Mesothelial cell of epicardium (in vitro differentiated cells): ENCODE results near the gene SERPINB5. TPM values are rescaled to one million over a fixed set of nuclear protein-coding genes. Genes with fewer than 3 reads are reported as not detected.

Experiments used
- DNase-seq, 2 experiments: peaks; one replicate each; pipeline ENCODE4 v3.0.0; 2021; ENCODE audit warnings: low spot score in 2 of 2; ENCODE audit not compliant: unreplicated experiment in 2 of 2
- H3K27ac Mint-ChIP-seq: 2 replicates; pipeline ENCODE4 v1.8.0; 2021; ENCODE audit warnings: mixed read lengths
- H3K27me3 Mint-ChIP-seq: 2 replicates; pipeline ENCODE4 v1.8.0; 2021; ENCODE audit warnings: low read depth, mixed read lengths
- H3K36me3 Mint-ChIP-seq: 2 replicates; pipeline ENCODE4 v1.8.0; 2021; ENCODE audit warnings: mixed read lengths
- H3K4me1 Mint-ChIP-seq: 2 replicates; pipeline ENCODE4 v1.8.0; 2021; ENCODE audit warnings: mixed read lengths
- H3K4me3 Mint-ChIP-seq: 2 replicates; pipeline ENCODE4 v1.8.0; 2021; ENCODE audit warnings: mild to moderate bottlenecking, moderate library complexity, mixed read lengths
- H3K9me3 Mint-ChIP-seq: 2 replicates; pipeline ENCODE4 v1.8.0; 2021; ENCODE audit warnings: mixed read lengths
- CTCF ChIP-seq: fragments of 200-600 bp; sonication (generic); IDR thresholded peaks from one replicate; pipeline ENCODE4 v1.5.0; 2021; ENCODE audit warnings: antibody characterized with exemption; ENCODE audit not compliant: unreplicated experiment
- total RNA-seq: library from RNA; stranded (reverse); gene quantifications from 3 replicates; pipeline ENCODE4 v1.2.1, GENCODE V29; 2021

Gene SERPINB5
- total RNA-seq, 1 donor from 2014 or later: 0.13 TPM

GRCh38 chr18:63439334-63439733 lies 37.4 kb upstream of the SERPINB5 start:
- Mint-ChIP-seq H3K4me1 (peaks cover 3% of the 10 kb centered on the region), H3K27me3 (peaks cover 6% of the 10 kb centered on the region), H3K27ac (no peak overlapping the region), H3K4me3 (no peak overlapping the region), H3K9me3 (no peaks in the 10 kb centered on the region), H3K36me3 (no peaks in the 10 kb centered on the region)
- peak in 1 of 2 experiments; percentile 59 for DNase-seq
- TF ChIP-seq CTCF: peak; percentile 63

GRCh38 chr18:63440219-63440618 lies 36.5 kb upstream of the SERPINB5 start:
- H3K9me3 Mint-ChIP-seq: no peaks in the 10 kb centered on the region
- no peak for DNase-seq
- peaks cover 2% of the 10 kb centered on the region for H3K27me3 Mint-ChIP-seq
- H3K4me1 Mint-ChIP-seq: peaks cover 3% of the 10 kb centered on the region
- TF ChIP-seq CTCF: no peak
- H3K36me3 Mint-ChIP-seq: no peaks in the 10 kb centered on the region
- H3K27ac Mint-ChIP-seq: no peak overlapping the region
- H3K4me3 Mint-ChIP-seq: no peak overlapping the region

GRCh38 chr18:63440881-63441280 lies 35.9 kb upstream of the SERPINB5 start:
- DNase-seq: no peak
- Mint-ChIP-seq H3K27me3 (peaks cover 2% of the 10 kb centered on the region), H3K9me3 (no peaks in the 10 kb centered on the region), H3K36me3 (no peaks in the 10 kb centered on the region), H3K27ac (no peak overlapping the region), H3K4me3 (no peak overlapping the region), H3K4me1 (peaks cover 3% of the 10 kb centered on the region)
- no peak for TF ChIP-seq CTCF

- no peak overlapping the region for H3K27ac Mint-ChIP-seq
- no peak for DNase-seq
- H3K4me3 Mint-ChIP-seq: no peak overlapping the region
- no peaks in the 10 kb centered on the region for H3K9me3 Mint-ChIP-seq
- peaks cover 1% of the 10 kb centered on the region for H3K4me1 Mint-ChIP-seq
- no peaks in the 10 kb centered on the region for H3K36me3 Mint-ChIP-seq
- H3K27me3 Mint-ChIP-seq: peaks cover 2% of the 10 kb centered on the region
- no peak for TF ChIP-seq CTCF
Observed at GRCh38 chr18:63443829-63444228, 32.9 kb upstream of the SERPINB5 start.

- Mint-ChIP-seq H3K9me3 (no peaks in the 10 kb centered on the region), H3K4me3 (no peak overlapping the region), H3K36me3 (no peaks in the 10 kb centered on the region), H3K27ac (no peak overlapping the region), H3K4me1 (no peaks in the 10 kb centered on the region), H3K27me3 (peaks cover 2% of the 10 kb centered on the region)
- DNase-seq: no peak
- no peak for TF ChIP-seq CTCF
Observed at GRCh38 chr18:63444580-63444979, 32.2 kb upstream of the SERPINB5 start.

GRCh38 chr18:63445037-63445436 lies 31.7 kb upstream of the SERPINB5 start:
- H3K36me3 Mint-ChIP-seq: no peaks in the 10 kb centered on the region
- no peaks in the 10 kb centered on the region for H3K9me3 Mint-ChIP-seq
- no peak overlapping the region for H3K27ac Mint-ChIP-seq

More at GRCh38 chr18:63445037-63445436, 31.7 kb upstream of the SERPINB5 start:
- TF ChIP-seq CTCF: no peak
- DNase-seq: no peak
- Mint-ChIP-seq H3K27me3 (peaks cover 2% of the 10 kb centered on the region), H3K4me3 (no peak overlapping the region), H3K4me1 (no peaks in the 10 kb centered on the region)
